GM19238 (cell line): ENCODE measurements around the gene EPHA7.

Experiments used
- DNase-seq: peaks from one replicate; pipeline ENCODE4 v3.0.0; 2011; ENCODE audit warnings: low spot score; ENCODE audit not compliant: insufficient read length

Gene EPHA7

DNA sequence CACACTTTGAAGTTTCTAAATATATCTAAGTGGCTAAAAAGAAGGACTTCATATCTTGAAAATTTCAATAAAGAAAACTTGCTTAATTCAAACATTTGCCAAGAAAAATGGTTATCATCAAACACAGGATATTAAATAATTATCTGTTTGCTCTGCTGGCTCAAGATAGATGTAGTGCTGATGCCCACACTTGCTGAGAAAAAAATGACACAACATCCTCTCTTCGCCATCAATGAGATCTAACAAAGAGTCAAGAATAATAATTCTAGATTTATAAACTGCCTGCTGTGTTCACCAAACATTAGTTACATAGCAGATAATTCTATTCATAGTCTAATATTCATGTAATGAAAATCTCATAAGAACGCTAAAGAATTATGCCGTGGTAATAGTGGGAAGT, 93.6 kb downstream of the EPHA7 start:
- no peak for DNase-seq

- no peak for DNase-seq
Observed at GRCh38 chr6:93323630-93324029, 95.7 kb downstream of the EPHA7 start.

DNA sequence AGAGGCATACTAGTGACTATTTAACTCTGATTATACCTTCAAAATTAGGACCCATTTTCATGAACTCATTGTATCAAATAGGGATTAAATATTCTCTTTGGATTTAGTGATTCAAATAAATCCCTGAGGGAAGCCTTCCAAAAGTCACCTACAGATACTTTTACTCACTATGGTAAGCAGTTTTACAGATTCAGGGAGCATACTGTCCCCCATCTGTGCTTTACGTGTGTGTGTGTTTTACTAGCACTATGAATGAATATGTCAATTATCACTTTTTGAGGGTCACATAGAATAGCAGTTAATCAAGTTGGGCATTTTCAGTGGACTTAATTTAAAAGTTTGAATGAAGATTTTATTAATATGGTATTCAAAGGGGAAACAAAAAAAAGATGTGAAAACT, 96.7 kb downstream of the EPHA7 start:
- DNase-seq: no peak

- DNase-seq: no peak
Observed at GRCh38 chr6:93319304-93319703, 100.1 kb downstream of the EPHA7 start.

DNA sequence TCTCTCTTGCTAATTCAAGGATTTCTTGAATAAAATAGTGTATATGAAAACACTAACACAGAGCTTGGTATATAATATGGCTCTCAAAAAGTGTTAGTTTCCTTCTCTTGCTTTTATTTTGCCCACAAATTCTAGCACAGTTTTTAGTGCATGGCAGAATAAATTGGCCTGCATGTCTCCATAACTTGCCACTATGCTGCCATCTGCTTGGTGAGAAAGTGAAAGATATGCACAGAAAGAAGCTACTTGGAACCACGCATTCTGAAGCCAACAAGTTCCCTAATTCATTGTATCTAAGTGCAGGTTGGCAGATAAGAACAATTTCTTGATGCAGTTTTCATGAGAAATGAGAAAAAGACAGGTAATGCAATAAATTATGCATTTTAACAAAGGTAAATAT, 101.2 kb downstream of the EPHA7 start:
- DNase-seq: no peak

DNA sequence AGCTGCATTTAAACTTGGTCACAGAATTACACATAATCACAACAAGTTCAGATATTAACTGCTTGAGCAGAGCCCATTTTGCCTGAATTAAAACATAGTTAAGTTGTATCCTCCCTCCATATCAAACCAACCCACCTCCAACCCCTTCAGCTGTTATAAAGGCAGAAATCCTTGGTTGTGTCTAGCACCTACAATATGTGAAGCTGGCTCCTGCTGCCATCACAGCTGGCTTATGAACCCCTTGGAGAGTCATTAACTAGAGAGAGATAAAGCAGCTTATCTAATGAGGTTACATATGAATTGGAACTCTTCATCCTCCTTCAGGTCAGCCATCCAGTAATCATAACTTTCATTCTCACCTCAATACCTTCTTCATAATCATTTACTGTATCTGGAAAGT, 101.8 kb downstream of the EPHA7 start:
- DNase-seq: no peak

DNA sequence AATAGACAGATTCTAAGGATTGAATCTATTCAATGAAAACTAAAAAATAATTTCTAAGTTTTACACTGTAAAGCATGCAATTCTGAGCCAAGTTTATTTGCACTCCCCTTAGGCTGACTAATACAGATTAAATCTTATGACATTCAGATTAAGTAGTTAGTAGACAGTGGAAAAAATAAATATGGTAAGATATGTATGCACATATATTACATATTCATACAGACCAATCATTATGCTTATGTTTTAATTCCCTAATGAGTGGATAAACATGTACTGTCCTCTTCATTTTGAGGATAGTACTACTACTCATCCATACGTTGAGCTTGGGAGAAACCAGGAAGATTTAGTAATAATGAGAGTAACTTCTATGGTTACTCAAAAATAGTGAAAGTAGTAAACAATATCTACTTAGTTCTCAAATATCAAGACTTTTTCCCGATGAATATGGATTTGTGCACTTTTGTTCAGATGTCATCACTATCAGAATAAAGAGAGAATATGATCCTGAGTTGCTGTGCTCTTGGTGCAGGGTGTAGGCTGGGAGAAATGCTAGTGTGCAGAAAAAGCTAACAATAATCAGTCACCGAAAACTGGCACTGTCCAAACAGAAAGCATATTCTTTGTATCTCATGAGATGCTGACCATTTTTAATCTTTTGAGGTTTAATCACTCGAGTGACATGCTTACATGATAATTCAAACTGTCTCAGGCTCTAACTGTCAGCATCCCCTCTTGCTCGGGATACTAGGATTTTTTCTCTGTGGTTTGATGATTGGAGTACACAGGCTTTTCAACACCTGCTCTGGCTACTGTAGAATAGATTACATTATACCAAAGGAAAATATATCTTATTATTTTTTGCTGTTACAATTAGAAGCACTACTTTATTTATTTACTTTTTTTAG, 111.6 kb downstream of the EPHA7 start:
- DNase-seq: no peak

DNA sequence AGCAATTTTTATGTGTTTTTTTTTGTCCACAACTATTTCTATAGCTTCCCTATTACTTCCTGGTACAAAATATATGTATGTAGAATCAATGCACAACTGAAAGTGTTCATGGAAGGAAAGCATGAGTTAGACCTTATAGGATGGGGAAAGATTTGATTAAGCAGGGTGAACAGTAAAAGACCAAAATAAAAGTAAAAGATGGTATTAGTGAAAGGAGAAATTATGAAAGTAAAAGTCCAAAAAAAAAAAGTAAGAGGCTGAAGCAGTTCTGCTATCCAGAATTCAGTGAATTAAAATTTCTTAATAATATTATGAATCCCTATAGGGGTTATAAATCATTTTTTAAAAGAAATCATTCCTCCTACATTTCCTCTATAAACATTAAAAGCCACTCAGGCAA, 114.3 kb downstream of the EPHA7 start:
- no peak for DNase-seq

GRCh38 chr6:93304505-93304904, 114.9 kb downstream of the EPHA7 start:
- DNase-seq: no peak

DNA sequence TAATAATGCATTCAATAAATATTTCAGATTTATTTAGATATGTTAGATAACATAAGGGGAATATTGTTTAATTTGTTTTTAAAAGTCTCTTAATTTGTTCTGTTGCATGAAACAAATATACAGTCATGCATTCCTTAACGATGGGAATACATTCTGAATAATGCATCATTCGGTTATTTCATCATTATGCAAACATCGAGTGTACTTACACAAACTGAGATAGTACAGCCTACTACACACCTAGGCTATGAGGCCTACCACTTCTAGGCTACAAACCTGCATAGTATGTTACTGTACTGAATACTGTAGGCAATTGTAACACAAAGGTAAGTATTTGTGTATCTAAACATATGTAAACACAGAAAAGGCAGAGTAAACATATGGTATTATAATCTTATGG, 118.7 kb downstream of the EPHA7 start:
- DNase-seq: no peak

- no peak for DNase-seq
Observed at GRCh38 chr6:93299622-93300021, 119.7 kb downstream of the EPHA7 start.

- DNase-seq: no peak
Observed at GRCh38 chr6:93295631-93296030, 123.7 kb downstream of the EPHA7 start.

DNA sequence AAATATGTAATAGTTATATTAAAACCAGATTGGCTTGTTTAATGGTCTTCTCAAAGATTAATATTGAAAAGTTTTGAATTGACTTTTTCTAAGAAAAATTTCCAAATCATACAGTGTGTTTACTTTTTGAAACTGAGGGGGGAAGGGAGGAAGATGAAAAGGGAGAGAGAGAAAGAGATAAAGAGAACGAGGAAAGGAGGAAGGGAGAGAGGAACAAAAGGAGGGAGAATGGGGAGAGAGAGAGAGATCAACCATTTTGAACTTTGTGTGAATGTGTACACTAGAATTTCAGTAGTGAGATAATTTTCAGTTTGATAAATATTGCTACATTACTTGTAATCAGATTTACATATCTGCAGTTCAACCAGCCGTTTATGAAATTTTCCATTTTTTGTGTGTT, 124.5 kb downstream of the EPHA7 start:
- no peak for DNase-seq

DNA sequence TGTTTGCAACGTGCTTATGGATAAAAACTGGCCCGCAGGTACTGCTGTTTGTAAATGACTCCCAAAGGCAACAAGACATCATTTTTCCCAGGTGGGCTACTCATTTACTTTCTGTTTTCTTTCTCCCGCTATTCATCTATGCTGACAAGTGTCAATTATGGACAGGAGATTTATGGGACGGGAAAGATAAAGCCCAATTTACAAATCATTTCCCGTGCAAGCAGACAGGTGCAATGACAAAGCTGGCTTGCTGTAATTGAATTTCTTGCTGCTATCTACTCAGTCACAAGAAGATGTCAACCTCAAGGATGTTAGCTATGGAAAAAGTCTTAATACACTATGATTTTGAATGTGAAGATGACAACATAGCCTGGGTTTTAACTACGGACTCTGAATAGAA, 125.5 kb downstream of the EPHA7 start:
- no peak for DNase-seq

DNA sequence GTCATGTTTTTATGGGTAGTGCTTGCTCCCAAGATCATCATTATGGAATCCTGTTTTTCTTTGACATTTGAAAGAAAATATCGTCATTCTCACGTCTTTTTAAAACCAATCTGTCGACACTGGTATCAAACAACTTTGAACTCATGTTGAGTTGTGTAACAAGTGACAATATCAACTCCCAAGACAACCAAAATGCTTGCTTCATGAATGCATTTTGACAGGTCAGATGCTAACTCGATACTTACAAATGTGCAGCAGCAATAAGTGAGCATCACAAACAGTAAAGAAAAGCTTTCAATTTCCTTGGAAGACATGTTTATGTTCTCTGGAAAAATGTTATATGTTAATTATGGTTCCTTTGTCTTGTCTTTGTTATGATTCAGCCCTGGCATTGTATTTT, 125.9 kb downstream of the EPHA7 start:
- no peak for DNase-seq

DNA sequence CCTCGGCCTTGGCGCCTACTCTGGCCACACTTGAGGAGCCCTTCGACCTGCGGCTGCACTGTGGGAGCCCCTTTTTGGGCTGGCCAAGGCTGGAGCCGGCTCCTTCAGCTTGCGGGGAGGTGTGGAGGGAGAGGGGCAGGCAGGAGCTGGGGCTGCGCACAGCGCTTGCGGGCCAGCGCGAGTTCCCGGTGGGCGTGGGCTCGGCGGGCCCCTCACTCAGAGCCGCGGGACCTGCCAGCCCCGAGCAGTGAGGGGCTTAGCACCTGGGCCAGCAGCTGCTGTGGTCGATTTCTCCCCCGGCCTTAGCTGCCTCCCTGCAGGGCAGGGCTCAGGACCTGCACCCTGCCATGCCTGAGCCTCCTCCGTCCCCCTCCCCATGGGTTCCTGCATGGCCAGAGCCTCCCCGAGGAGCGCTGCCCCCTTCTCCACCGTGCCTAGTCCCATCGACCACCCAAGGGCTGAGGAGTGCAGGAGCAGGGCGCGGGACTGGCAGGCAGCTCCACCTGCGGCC, 136.8 kb downstream of the EPHA7 start:
- DNase-seq: no peak

GRCh38 chr6:93278241-93278640, 141.1 kb downstream of the EPHA7 start:
- DNase-seq: no peak

DNA sequence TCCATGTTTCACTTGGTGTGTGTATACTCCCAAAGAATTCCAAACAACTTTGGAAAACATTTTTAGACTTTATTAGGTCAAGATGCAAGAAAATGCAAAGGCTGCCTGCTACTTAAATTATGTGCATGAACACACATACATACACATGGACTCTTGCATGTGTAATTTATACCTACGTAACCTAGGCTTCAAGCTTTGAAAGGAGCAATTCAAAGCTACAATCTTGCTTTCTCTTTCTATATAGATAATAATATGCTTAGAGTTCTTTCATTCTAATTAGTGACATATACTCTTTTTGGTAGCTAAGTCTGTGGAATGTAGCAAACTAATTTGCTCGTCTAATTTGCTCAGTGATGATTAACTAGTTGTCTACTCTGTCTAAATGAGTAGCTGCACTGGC, 146.5 kb downstream of the EPHA7 start:
- DNase-seq: no peak

- no peak for DNase-seq
Observed at GRCh38 chr6:93272211-93272610, 147.1 kb downstream of the EPHA7 start.

DNA sequence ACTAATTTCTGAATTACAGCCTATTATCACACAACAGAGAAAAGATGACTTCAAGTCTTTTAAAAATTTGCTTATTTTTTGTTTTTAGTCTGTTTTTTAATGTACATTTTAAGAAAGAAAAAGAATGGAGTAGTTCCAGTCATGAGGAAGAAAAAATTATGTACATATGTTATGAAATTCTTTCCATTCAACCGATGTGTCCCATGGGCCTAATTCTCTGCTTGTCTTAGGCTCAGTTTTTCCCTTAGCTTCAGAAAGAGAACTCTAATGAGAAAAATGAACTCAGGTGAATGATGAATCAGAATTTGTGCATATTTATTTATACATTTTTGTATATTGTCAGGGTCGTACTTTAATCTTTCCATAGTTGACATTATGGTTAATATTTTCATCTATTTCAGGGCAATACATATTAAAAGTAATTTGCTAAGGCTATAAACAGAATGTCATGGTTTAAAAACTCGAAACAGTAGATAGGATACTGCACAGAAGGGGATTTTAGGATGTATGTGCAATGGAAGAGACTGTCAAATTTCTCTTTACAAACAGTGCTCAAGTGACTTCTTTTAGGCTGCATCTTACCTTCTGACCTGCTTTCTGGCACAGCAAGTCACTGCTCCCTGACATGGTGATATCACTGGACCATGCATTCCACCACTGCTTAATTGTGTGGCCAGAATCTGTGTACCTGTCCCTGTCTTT, 153.1 kb downstream of the EPHA7 start:
- no peak for DNase-seq

- DNase-seq: no peak
Observed at GRCh38 chr6:93260881-93261280, 158.5 kb downstream of the EPHA7 start.

DNA sequence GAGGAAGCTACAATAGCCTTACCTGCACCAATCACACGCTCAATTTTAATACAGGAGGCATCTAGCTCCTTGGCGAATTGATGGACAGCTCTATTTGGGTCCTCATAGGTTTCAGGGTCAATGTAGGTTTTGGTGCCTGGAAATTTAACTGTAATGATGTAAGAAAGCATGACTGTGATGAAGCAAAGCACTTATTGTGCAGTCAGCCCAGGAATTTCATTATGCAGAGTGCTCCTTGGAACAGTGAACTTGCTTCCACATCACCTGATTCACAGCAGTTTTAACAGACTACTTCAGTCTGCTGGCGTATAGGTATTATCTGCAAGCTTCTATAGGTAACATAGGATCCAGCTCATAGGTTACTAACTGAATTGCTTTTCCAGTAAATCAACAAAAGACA, 160.0 kb downstream of the EPHA7 start:
- DNase-seq: no peak

- DNase-seq: no peak
Observed at GRCh38 chr6:93252930-93253329, 166.4 kb downstream of the EPHA7 start.
